Measurements from ENCODE around the gene CLEC10A. TPM values are rescaled to one million over a fixed set of nuclear protein-coding genes. Genes with fewer than 3 reads are reported as not detected.
"Not testable (repeated sequence)": the region's sequence is repeated elsewhere in the genome, so short reads cannot be mapped to it uniquely, and the experiment has no call there.

The CLEC10A gene
- total RNA-seq, 1 donor = not detected

GRCh38 chr17:7124923-7125322 is 44.9 kb upstream of the CLEC10A start:
- Histone ChIP-seq H3K4me1 (ENCODE audit: insufficient read depth, low read length) (peaks cover 4% of the 10 kb centered on the region), H2AFZ (ENCODE audit: low read length) (no peak overlapping the region), H3K27me3 (ENCODE audit: insufficient read depth, low read length) (peaks cover 2% of the 10 kb centered on the region), H3K79me2 (ENCODE audit: insufficient read depth, low read length) (no peaks in the 10 kb centered on the region), H4K20me1 (ENCODE audit: insufficient read depth, low read length) (no peaks in the 10 kb centered on the region), H3K4me2 (ENCODE audit: insufficient read depth, low read length) (no peak overlapping the region), H3K9me3 (ENCODE audit: low read depth, low read length) (no peaks in the 10 kb centered on the region), H3K27ac (ENCODE audit: low read depth, low read length) (no peak overlapping the region), H3K36me3 (ENCODE audit: insufficient read depth, low read length) (no peaks in the 10 kb centered on the region), H3K4me3 (ENCODE audit: insufficient read depth, low read length) (no peak overlapping the region)
- no peak for TF ChIP-seq CTCF (IDR thresholded peaks at IDR 0.05; ENCODE audit: extremely low read depth, low read depth, low read length)
- DNase-seq (ENCODE audit: insufficient read length, low spot score, missing footprints) = peak; percentile 14

- H3K4me1 ChIP-seq (ENCODE audit: insufficient read depth, low read length) = peaks cover 4% of the 10 kb centered on the region
- H3K27me3 ChIP-seq (ENCODE audit: insufficient read depth, low read length) = peaks cover 7% of the 10 kb centered on the region
- H3K36me3 ChIP-seq (ENCODE audit: insufficient read depth, low read length) = no peaks in the 10 kb centered on the region
- H3K79me2 ChIP-seq (ENCODE audit: insufficient read depth, low read length) = no peaks in the 10 kb centered on the region
- no peak overlapping the region for H3K4me3 ChIP-seq (ENCODE audit: insufficient read depth, low read length)
- H3K27ac ChIP-seq (ENCODE audit: low read depth, low read length) = no peak overlapping the region
- H4K20me1 ChIP-seq (ENCODE audit: insufficient read depth, low read length) = no peaks in the 10 kb centered on the region
- DNase-seq (ENCODE audit: insufficient read length, low spot score, missing footprints) = no peak
- no peak overlapping the region for H3K4me2 ChIP-seq (ENCODE audit: insufficient read depth, low read length)
- no peaks in the 10 kb centered on the region for H3K9me3 ChIP-seq (ENCODE audit: low read depth, low read length)
- no peak for TF ChIP-seq CTCF (IDR thresholded peaks at IDR 0.05; ENCODE audit: extremely low read depth, low read depth, low read length)
- H2AFZ ChIP-seq (ENCODE audit: low read length) = no peak overlapping the region
Measured at GRCh38 chr17:7123844-7124243, 43.8 kb upstream of the CLEC10A start.

GRCh38 chr17:7122381-7122780 is 42.3 kb upstream of the CLEC10A start:
- Histone ChIP-seq H3K27ac (ENCODE audit: low read depth, low read length) (no peak overlapping the region), H3K4me2 (ENCODE audit: insufficient read depth, low read length) (no peak overlapping the region), H3K4me3 (ENCODE audit: insufficient read depth, low read length) (no peak overlapping the region), H3K27me3 (ENCODE audit: insufficient read depth, low read length) (peaks cover 10% of the 10 kb centered on the region), H2AFZ (ENCODE audit: low read length) (no peak overlapping the region), H3K79me2 (ENCODE audit: insufficient read depth, low read length) (no peaks in the 10 kb centered on the region), H3K36me3 (ENCODE audit: insufficient read depth, low read length) (no peaks in the 10 kb centered on the region), H3K4me1 (ENCODE audit: insufficient read depth, low read length) (peaks cover 4% of the 10 kb centered on the region), H4K20me1 (ENCODE audit: insufficient read depth, low read length) (no peaks in the 10 kb centered on the region), H3K9me3 (ENCODE audit: low read depth, low read length) (no peaks in the 10 kb centered on the region)
- no peak for TF ChIP-seq CTCF (IDR thresholded peaks at IDR 0.05; ENCODE audit: extremely low read depth, low read depth, low read length)
- peak; percentile 79 for DNase-seq (ENCODE audit: insufficient read length, low spot score, missing footprints)

- DNase-seq (ENCODE audit: insufficient read length, low spot score, missing footprints) = not testable (repeated sequence)
Measured at GRCh38 chr17:7120635-7121034, 40.6 kb upstream of the CLEC10A start.

More at GRCh38 chr17:7120635-7121034, 40.6 kb upstream of the CLEC10A start:
- H4K20me1 ChIP-seq (ENCODE audit: insufficient read depth, low read length); H3K9me3 ChIP-seq (ENCODE audit: low read depth, low read length); H3K4me3 ChIP-seq (ENCODE audit: insufficient read depth, low read length); H3K27ac ChIP-seq (ENCODE audit: low read depth, low read length); H3K36me3 ChIP-seq (ENCODE audit: insufficient read depth, low read length); H3K79me2 ChIP-seq (ENCODE audit: insufficient read depth, low read length); H3K4me2 ChIP-seq (ENCODE audit: insufficient read depth, low read length); H3K4me1 ChIP-seq (ENCODE audit: insufficient read depth, low read length); H2AFZ ChIP-seq (ENCODE audit: low read length); H3K27me3 ChIP-seq (ENCODE audit: insufficient read depth, low read length): not testable (repeated sequence)

Data from osteoblast (primary cell).